Cortex of kidney (tissue), 1 donor: ENCODE measurements around the gene PSIP1.
"Not testable (repeated sequence)": the region's sequence is repeated elsewhere in the genome, so short reads cannot be mapped to it uniquely, and the experiment has no call there.

ENCODE experiments used
- DNase-seq: peaks from one replicate; lab custom pipeline; 2025; lab: John Stamatoyannopoulos, UW

The PSIP1 gene

DNA sequence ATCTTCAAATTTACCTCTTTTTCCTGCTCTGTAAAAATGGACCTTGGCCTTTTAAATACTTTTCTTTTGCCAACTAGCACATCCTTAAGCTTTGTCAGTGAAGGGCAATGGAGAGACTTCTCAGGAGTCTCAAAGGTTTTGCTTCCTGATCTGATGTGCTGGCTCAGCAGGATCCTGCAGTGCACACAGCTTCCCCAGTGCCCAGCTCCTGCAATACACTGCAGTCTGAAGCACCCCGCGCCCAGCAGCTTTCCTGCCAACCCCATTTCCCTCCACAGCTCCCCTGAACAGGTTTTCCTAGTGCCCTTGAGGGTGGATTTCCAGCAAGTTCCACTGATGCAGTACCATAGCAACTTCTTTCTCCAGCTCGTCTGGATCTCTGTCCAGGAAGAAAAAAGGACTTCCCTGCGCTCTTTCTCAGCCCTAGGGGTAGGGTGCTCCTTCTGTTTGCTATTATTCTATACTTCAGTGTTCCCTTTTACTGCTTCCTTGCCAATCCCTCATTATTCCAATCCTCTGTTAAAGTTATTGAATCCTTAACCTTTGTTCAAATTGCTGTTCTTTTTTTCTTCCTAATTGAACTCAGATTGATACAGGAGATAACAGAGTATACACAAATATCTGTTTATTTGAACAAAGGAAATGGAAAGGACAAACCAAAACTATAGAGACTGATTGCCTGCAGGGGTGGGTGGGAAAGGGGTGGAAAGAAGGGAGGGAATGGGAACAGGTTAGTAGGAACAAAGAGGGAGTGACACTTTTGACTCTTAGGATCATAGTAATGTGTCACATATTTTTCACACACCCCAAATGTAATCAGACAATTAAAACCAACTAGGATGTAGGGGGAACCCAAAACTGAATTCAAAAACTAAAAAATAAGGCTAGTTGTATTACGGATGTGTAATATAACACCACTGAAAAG is 79.6 kb downstream of the PSIP1 start:
- DNase-seq, result no peak

DNA sequence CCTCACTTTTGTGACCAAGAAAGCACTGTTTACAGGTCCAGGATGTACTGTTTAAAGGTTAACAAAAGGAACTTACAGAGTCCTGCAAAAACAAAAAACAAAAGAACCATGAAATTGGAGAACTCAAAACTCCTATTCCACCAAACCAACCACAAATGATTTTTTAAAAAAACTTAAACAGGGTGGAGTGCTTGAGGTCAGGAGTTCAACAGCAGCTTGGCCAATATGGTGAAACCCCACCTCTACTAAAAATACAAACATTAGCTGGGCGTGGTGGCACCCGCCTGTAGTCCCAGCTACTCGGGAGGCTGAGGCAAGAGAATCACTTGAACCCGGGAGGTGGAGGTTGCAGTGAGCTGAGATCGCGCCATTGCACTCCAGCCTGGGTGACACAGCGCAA is 83.1 kb downstream of the PSIP1 start:
- not testable (repeated sequence) for DNase-seq

DNA sequence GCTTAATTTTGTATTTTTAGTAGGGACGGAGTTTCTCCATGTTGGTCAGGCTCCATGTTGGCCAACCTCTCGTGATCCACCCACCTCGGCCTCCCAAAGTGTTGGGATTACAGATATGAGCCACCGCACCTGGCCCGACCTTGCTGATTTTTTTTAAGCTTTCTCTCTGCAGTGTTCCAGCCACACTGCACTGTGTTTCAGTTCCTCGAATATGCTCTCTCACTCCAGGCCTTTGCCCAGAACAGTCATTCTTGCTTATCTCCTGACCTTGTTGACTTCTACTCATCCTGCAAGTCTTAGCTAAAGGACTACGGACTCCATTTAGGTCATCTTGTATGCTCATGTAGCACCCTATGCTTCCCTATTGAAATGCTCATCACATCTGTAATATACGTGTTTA is 84.8 kb downstream of the PSIP1 start:
- DNase-seq, result no peak

DNA sequence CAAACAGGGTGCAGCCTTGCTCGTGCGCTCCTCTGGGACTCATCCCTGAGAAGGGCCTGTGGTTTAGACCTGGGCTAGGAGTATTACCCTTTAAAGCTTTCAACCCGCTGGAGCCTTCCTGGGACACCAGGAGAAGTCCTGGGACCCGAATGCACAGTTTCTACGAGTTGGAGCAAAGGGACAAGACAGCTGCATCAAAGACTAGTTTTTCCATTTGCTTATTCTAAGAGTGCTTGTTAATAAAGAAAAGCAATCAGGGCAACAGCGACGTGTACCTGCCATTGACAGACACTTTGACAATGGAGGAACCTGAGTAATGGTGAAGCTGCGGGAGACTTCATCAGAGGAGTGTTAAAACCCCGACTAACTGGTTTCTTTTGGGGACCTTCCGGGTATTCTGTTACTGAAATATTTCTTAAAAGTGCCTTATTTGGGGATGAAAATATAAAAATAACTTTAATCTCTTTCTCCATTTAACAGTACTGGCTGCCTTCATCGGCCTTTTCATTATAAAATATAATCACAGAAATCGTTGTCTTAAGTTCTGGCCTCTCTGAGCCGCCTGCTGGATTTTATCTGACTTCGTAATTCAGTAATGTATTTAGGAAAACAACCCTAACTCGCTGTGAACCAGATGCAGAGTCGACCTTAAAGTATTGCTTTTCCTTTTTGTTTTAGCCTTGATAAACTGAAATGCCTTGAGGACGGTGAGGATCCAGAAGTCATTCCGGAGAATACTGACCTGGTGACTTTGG is 87.4 kb downstream of the PSIP1 start:
- no peak for DNase-seq

DNA sequence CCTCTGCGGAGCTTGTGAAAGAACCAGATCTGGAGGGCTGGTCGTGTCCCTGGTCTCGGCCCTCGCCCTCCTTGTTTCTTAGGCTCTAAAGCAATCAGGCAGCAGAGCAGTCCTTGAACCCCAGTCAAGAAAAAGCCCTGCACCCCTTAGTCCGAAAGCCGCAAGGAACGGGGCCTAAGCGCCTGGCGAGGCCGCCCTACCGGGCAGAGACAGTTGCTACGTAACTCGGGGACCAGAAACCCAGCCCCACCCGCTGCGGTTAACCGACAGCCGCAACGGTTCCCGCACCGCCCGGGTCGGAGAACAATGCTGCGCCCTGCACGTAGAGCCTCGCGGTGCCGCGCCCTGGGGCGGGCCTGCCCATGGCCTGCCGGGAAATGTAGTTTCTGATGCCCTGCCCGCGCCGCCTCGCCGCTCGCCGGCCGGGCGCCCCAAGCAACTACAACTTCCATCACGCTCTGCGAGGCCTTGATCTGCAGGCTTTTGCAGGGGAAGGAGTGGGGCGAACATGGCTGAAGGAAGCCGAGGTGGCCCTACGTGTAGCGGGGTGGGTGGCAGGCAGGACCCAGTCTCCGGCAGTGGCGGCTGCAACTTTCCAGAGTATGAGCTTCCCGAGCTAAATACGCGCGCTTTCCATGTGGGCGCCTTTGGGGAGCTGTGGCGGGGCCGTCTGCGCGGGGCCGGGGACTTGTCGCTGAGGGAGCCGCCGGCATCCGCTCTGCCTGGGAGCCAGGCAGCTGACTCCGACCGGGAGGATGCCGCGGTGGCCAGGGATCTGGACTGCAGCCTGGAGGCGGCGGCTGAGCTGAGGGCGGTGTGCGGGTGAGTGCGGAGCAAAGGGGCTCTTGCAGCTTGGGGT is 88.2 kb downstream of the PSIP1 start, which contains the start of gene SNAPC3:
Gene SNAPC3, plus strand, starts transcription at position 505 of the 859 bp plus-strand sequence. Its CDS starts 4 bp downstream, at position 509.
- peak; percentile 77 for DNase-seq

DNA sequence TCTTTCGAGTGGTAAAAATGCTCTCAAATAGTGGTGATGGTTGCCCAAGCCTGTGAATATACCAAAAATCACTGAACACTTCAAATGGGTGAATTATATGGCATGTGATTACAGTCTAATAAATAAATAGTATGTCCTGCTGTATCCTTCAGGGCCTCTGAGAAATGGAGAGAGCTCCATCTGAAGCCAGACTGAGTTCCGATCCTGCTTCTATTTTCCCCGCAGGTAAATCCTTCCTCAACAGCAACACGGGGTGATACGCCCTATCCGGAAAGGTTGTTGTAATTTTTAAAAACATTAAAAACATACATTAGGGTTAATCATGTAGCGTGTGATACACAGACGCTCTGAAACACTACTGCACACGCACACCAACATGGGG is 88.8 kb downstream of the PSIP1 start:
- DNase-seq, result no peak

DNA sequence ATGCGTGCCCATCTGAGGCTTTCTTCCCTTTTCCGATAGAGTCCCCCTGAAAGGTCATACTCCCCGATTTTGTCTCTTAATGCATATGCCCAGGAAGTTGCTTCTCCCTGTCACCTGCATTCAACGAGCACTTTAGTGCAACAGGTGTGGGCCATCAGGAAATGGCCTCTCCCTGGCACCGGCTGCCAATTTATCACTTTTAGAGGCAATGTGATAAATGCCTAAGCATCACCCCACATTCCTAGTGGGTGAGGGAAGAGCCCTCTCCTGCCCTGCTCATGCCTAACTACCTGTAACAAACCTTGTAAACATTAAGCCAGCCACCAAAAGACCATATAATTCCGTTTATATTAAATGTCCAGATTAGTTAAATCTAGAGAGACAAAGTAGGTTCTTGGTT is 89.2 kb downstream of the PSIP1 start:
- DNase-seq, result no peak

DNA sequence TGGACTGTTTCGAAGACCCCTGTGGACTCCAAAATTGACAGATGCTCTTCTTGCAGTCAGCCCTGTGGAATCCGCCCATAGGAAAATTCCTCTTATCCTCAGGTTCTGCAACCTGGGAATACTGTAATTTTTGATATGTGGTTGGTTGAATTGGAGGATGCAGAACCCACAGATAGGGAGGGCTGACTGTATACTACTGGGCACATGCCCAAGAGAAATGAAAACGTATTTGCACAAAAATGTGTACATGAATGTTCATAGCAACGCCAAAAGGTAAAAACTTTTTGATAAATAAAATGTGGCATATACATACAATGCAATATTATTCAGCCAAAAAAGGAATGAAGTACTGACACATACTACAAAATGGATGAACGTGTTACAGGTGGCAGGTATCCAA is 90.0 kb downstream of the PSIP1 start:
- no peak for DNase-seq

DNA sequence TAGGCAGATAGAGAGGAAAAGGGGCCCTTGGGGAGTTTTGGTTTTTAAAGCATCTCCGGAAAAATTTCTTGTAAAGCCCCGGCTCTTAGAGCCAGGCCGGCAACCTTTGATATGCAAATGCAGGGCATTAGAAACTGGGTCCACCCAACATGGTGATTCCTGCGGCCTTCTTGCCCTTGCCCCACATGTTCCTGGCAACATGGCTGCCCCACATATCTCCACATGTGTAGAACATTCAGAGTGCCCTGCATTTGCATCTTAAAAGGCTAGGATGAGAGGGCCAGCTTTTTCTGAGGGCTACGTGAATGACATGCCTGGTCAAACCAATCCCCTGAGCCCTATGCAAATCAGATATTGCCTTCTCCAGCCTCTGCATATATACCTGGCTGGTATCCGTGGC is 93.1 kb downstream of the PSIP1 start:
- DNase-seq, result no peak

DNA sequence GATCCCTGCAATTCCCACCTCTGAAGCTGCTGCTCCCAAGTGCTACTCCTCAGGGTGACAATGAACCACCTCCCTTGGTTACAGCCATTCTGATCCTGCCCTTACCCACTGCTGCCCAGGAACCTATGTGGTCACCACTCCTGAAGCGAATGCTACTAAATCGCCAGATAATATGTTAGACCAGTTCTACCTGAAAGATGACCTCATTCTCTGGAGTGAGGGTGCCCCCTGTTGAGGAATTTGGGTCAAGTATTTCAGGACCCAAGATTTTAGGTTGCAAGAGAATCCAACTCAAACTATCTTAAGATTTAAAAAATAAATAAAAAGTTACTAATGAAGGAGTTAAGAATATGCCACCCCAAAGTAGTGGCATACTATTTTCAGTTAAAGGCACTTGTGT is 93.9 kb downstream of the PSIP1 start:
- no peak for DNase-seq
